CD4-positive, alpha-beta T cell (primary cell): Measurements from ENCODE around the gene SEMA6B. TPM values are rescaled to one million over a fixed set of nuclear protein-coding genes. Genes with fewer than 3 reads are reported as not detected.

Source experiments
- ATAC-seq: fragments of 200-7000 bp; cut with Tn5 transposase; one replicate; pipeline ENCODE4 v1.10.0; 2022; ENCODE audit warnings: mild to moderate bottlenecking; ENCODE audit not compliant: poor library complexity
- CTCF ChIA-PET: fragments of 350-600 bp; sonication (Branson Sonifier 250); formaldehyde crosslinking; loops from one replicate; lab custom pipeline; 2021; ENCODE audit warnings: antibody characterized with exemption, inconsistent platforms; lab: Charles Lee
- POLR2A ChIA-PET: fragments of 350-600 bp; sonication (Branson Sonifier 250); formaldehyde crosslinking; loops from one replicate; lab custom pipeline; 2021; ENCODE audit warnings: antibody characterized with exemption, inconsistent platforms; lab: Charles Lee
- DNase-seq, 14 experiments: peaks; one replicate each; pipeline ENCODE4 v3.0.0-alpha.2; 2013 to 2020; ENCODE audit warnings: mixed read lengths in 2 of 14
- H3K27ac ChIP-seq, 2 donors: one replicate each; pipeline versions ENCODE4 v1.5.1 to v1.7.0; 2013; ENCODE audit warnings: low read length in 2 of 2, low read depth in 1 of 2, mild to moderate bottlenecking in 1 of 2
- H3K27me3 ChIP-seq, 2 experiments: 1 replicate in 1 of 2; 2 replicates in 1 of 2; pipeline versions ENCODE4 v1.6.1 to v1.7.0; 2013; ENCODE audit warnings: low read length in 2 of 2, control low read depth in 1 of 2, mild to moderate bottlenecking in 1 of 2, moderate library complexity in 1 of 2; ENCODE audit not compliant: insufficient read depth in 2 of 2, control insufficient read depth in 1 of 2
- H3K36me3 ChIP-seq: one replicate; pipeline ENCODE4 v1.6.1; 2013; ENCODE audit warnings: low read length, control low read depth; ENCODE audit not compliant: insufficient read depth
- H3K4me1 ChIP-seq: one replicate; pipeline ENCODE4 v1.6.1; 2013; ENCODE audit warnings: low read length, control low read depth; ENCODE audit not compliant: insufficient read depth
- H3K4me3 ChIP-seq: one replicate; pipeline ENCODE4 v1.5.1; 2013; ENCODE audit warnings: mild to moderate bottlenecking, low read length, moderate library complexity
- H3K9me3 ChIP-seq, 2 experiments: 1 replicate in 1 of 2; 2 replicates in 1 of 2; pipeline versions ENCODE4 v1.6.1 to v1.7.0; 2013; ENCODE audit warnings: low read length in 2 of 2, mild to moderate bottlenecking in 2 of 2, control low read depth in 1 of 2, moderate library complexity in 1 of 2; ENCODE audit not compliant: control insufficient read depth in 1 of 2, insufficient read depth in 1 of 2
- H3K27ac Mint-ChIP-seq: one replicate; pipeline ENCODE4 v1.8.0; 2020; ENCODE audit warnings: mixed read lengths
- H3K27me3 Mint-ChIP-seq: one replicate; pipeline ENCODE4 v1.8.0; 2021; ENCODE audit warnings: mixed read lengths
- H3K36me3 Mint-ChIP-seq: one replicate; pipeline ENCODE4 v1.8.0; 2021; ENCODE audit warnings: low read depth, mixed read lengths
- H3K4me1 Mint-ChIP-seq: one replicate; pipeline ENCODE4 v1.8.0; 2021; ENCODE audit warnings: low read depth, mixed read lengths
- H3K4me3 Mint-ChIP-seq: one replicate; pipeline ENCODE4 v1.8.0; 2020; ENCODE audit warnings: mild to moderate bottlenecking, mixed read lengths
- H3K9me3 Mint-ChIP-seq: one replicate; pipeline ENCODE4 v1.8.0; 2020; ENCODE audit warnings: mixed read lengths
- intact Hi-C, 2 experiments: fragments of 100-400 bp; cut with DNase I in 1 of 2; cut with micrococcal nuclease in 1 of 2; formaldehyde crosslinking; loops; one replicate each; pipeline versions ENCODE4 v1.15.1 to v1.9.0; 2023 to 2025; cut with DNase I, micrococcal nuclease
- total RNA-seq, 174 experiments: library from RNA in 2 of 174; stranded (reverse) in 2 of 174; gene quantifications; one replicate each; pipeline ENCODE4 v1.2.3 and lab custom pipeline; 2021 to 2026
- TF ChIP-seq, protein P1 (sequence below): fragments of 200-600 bp; IDR thresholded peaks from one replicate; pipeline ENCODE4 v1.8.0; 2022; ENCODE audit warnings: antibody characterized with exemption, mild to moderate bottlenecking

Gene SEMA6B
- total RNA-seq, 2 experiments from 2014 or later, result 0.14 to 0.17 TPM

DNA sequence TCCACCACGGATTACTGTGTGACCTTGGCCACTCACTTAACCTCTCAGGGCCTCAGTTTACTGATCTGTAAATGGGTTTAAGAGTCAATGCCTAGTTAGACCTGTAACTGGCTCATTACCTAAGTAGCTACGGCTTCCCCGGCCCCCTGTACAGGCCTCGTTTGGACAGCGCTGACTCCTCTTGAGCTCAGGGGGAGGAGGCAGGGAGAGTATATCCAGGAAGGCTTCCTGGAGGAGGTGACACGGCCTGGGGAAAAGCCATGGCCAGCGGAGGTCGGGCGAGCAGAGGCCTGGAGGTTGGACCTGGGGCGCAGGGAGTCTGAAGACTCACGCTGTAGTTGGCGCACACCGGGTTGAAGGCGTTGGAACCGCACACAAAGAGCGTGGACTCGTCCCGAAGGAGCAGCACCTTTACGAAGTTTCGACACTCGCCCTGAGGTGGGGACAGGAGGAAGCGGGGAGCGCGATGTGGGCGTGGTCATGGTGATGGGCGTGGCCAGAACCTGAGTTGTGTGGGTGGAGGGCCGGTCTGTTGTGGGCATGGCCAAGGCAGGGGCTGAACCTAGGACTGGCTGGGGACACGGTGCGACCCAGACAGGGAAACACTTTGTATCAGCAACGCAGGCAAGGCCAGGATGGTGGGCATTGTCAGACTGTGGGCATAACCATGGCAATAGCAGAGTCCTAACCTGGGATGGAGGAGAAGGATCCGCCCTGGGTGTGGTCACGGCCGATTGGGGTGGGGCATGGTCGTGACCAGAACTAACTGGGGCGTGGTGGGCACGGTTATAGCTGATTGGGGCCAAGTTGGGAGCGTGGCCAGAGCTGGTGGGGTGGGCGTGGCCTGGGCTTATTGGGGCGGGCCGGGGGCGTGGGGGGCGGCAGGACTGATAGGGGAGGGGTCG, 3.6 kb downstream of the SEMA6B start:
- Histone ChIP-seq H3K4me1 (peaks cover 7% of the 10 kb centered on the region), H3K4me3 (no peak overlapping the region), H3K27ac (no peak overlapping the region), H3K36me3 (no peaks in the 10 kb centered on the region), H3K9me3 (peaks cover 0 to 17% of the 10 kb centered on the region in 2 experiments), H3K27me3 (no peaks in the 10 kb centered on the region)
- TF ChIP-seq, protein P1, sequence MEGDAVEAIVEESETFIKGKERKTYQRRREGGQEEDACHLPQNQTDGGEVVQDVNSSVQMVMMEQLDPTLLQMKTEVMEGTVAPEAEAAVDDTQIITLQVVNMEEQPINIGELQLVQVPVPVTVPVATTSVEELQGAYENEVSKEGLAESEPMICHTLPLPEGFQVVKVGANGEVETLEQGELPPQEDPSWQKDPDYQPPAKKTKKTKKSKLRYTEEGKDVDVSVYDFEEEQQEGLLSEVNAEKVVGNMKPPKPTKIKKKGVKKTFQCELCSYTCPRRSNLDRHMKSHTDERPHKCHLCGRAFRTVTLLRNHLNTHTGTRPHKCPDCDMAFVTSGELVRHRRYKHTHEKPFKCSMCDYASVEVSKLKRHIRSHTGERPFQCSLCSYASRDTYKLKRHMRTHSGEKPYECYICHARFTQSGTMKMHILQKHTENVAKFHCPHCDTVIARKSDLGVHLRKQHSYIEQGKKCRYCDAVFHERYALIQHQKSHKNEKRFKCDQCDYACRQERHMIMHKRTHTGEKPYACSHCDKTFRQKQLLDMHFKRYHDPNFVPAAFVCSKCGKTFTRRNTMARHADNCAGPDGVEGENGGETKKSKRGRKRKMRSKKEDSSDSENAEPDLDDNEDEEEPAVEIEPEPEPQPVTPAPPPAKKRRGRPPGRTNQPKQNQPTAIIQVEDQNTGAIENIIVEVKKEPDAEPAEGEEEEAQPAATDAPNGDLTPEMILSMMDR, result no peak
- ATAC-seq (no peak), DNase-seq (peak in 1 of 14 experiments; percentile 36)
- ChIA-PET CTCF (no interaction called here), POLR2A (no interaction called here)
- no peak overlapping the region for H3K4me3 Mint-ChIP-seq
- no peaks in the 10 kb centered on the region for H3K36me3 Mint-ChIP-seq
- H3K27me3 Mint-ChIP-seq, result peaks cover 9% of the 10 kb centered on the region
- H3K9me3 Mint-ChIP-seq, result no peaks in the 10 kb centered on the region
- no peaks in the 10 kb centered on the region for H3K4me1 Mint-ChIP-seq
- intact Hi-C loops, result no loop called here
- H3K27ac Mint-ChIP-seq, result no peak overlapping the region

DNA sequence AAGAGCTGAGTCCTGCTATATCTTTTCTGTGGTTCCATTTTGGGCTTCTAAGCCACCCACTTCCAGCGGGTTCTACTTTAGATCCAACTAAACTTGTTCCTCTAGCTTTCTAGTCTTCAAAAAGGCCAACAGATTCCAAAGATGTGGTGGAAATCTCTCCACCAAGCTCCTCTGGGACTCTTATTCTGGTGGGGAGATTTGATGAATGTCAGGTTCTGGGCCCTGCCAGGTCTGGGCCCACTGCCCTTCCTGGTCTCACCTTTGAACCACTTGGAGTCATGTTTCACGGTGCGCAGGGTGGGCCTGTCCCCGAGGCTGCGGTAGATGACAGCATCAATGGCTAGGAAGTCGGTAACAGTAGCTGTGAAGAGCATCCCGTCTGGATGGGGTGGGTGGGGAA, 4.8 kb downstream of the SEMA6B start:
- ChIA-PET CTCF (no interaction called here), POLR2A (no interaction called here)
- no peak overlapping the region for H3K27ac Mint-ChIP-seq
- intact Hi-C loops, result no loop called here
- H3K27me3 ChIP-seq, result no peaks in the 10 kb centered on the region
- H3K9me3 Mint-ChIP-seq, result no peaks in the 10 kb centered on the region
- H3K4me3 Mint-ChIP-seq, result no peak overlapping the region
- H3K27ac ChIP-seq, result no peak overlapping the region
- TF ChIP-seq, protein P1, result no peak
- H3K36me3 ChIP-seq, result no peaks in the 10 kb centered on the region
- ATAC-seq (no peak), DNase-seq (no peak)
- H3K4me1 ChIP-seq, result peaks cover 7% of the 10 kb centered on the region
- H3K36me3 Mint-ChIP-seq, result no peaks in the 10 kb centered on the region
- H3K9me3 ChIP-seq, result peaks cover 0 to 17% of the 10 kb centered on the region in 2 experiments
- no peaks in the 10 kb centered on the region for H3K4me1 Mint-ChIP-seq
- H3K4me3 ChIP-seq, result no peak overlapping the region
- H3K27me3 Mint-ChIP-seq, result peaks cover 9% of the 10 kb centered on the region

DNA sequence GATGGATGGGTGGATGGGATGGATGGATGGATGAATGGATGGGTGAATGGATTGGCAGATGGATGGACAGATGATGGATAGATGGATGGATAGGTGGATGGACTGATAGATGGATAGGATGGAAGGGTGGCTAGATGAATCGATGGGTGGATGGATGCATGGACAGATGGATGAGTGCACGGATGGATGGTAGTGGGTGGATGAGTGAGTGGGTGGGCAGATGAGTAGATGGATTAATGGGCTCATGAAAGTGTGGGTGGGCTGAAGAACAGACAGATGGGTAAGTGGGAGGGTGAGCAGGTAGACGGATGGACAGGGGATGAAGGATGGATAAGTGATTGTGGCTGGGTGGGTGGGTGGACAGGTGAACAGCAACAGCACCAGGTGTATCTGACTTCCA, 5.7 kb downstream of the SEMA6B start:
- intact Hi-C loops, result no loop called here
- Mint-ChIP-seq H3K27ac (no peak overlapping the region), H3K36me3 (no peaks in the 10 kb centered on the region), H3K4me3 (no peak overlapping the region), H3K4me1 (no peaks in the 10 kb centered on the region), H3K27me3 (peaks cover 9% of the 10 kb centered on the region), H3K9me3 (no peaks in the 10 kb centered on the region)
- Histone ChIP-seq H3K9me3 (peaks cover 0 to 17% of the 10 kb centered on the region in 2 experiments), H3K27me3 (no peaks in the 10 kb centered on the region), H3K36me3 (no peaks in the 10 kb centered on the region), H3K4me1 (peaks cover 7% of the 10 kb centered on the region), H3K4me3 (no peak overlapping the region), H3K27ac (no peak overlapping the region)
- TF ChIP-seq, protein P1, result no peak
- no peak for ATAC-seq
- ChIA-PET CTCF (no interaction called here), POLR2A (no interaction called here)
- DNase-seq, result no peak
